Measurements from ENCODE around the gene ABCG8.

The ABCG8 gene

DNA sequence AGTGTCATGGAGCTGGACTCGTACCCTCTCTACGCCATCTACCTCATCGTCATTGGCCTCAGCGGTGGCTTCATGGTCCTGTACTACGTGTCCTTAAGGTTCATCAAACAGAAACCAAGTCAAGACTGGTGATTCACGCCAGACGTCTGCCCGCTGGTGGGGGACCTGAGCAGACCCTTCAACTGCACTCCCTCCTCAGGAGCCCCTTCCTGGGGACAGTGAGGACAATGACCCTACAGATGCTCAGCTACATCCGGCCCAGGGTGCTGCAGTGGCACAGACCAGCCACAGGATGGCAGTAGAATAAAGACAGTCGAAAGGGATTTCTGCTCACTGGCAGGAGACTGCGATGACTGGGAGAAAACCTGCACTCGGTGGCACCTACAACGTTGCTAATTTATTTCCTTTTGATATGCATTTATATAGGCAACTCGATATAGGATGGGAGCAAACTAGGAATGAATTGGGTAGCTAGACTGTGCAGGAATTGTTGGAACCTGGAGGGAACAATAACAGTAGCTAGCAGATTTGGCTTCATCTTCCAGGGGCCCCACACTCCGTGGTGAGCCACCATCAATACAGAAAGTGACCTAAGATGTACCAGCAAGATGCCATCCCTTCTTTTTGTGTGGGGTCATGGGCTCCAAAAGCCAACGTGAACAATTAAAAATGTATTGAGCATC lies 39.2 kb downstream of the ABCG8 start:
- ATAC-seq: peak; percentile 91

DNA sequence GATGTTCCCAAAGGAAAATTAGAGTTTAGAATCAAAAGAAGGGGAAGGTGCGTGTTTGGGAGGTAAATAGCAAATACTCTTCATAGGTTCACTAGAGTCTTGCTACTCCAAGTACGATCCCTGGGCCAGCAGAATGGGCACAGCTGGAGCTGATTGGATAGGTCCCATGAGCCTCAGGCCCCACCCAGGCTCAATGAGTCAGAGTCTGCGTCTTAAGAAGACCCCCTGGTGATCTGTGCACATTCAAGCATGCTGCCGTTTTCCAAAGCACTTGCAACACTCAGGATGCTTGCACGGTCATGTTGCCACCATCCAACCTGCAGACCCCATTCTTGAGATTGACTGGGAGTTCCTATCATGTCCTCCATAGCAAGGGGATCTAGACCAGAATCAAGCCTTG lies 40.5 kb downstream of the ABCG8 start:
- no peak for ATAC-seq
- no peak for TF ChIP-seq ZFP30 (CRISPR knock-in tag; IDR thresholded peaks at IDR 0.05)
- TF ChIP-seq PPARA (CRISPR knock-in tag; IDR thresholded peaks at IDR 0.05; ENCODE audit: borderline replicate concordance): no peak
- no peak for TF ChIP-seq BACH2 (CRISPR knock-in tag; IDR thresholded peaks at IDR 0.05; ENCODE audit: borderline replicate concordance)
- no peak for TF ChIP-seq CSDC2 (CRISPR knock-in tag; IDR thresholded peaks at IDR 0.05)
- no peak for TF ChIP-seq ZNF565 (CRISPR knock-in tag; conservative IDR thresholded peaks at IDR 0.05; ENCODE audit: low read depth)
- no peak for TF ChIP-seq TCF4 (CRISPR knock-in tag; IDR thresholded peaks at IDR 0.05; ENCODE audit: borderline replicate concordance)
- TF ChIP-seq, protein P1, sequence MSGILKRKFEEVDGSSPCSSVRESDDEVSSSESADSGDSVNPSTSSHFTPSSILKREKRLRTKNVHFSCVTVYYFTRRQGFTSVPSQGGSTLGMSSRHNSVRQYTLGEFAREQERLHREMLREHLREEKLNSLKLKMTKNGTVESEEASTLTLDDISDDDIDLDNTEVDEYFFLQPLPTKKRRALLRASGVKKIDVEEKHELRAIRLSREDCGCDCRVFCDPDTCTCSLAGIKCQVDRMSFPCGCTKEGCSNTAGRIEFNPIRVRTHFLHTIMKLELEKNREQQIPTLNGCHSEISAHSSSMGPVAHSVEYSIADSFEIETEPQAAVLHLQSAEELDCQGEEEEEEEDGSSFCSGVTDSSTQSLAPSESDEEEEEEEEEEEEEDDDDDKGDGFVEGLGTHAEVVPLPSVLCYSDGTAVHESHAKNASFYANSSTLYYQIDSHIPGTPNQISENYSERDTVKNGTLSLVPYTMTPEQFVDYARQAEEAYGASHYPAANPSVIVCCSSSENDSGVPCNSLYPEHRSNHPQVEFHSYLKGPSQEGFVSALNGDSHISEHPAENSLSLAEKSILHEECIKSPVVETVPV (CRISPR knock-in tag; IDR thresholded peaks at IDR 0.05): no peak
- no peak for TF ChIP-seq ISL1 (CRISPR knock-in tag; IDR thresholded peaks at IDR 0.05)
- no peak for TF ChIP-seq SNAI2 (CRISPR knock-in tag; IDR thresholded peaks at IDR 0.05)
- TF ChIP-seq ESRRG (CRISPR knock-in tag; IDR thresholded peaks at IDR 0.05): no peak
- TF ChIP-seq, protein P2, sequence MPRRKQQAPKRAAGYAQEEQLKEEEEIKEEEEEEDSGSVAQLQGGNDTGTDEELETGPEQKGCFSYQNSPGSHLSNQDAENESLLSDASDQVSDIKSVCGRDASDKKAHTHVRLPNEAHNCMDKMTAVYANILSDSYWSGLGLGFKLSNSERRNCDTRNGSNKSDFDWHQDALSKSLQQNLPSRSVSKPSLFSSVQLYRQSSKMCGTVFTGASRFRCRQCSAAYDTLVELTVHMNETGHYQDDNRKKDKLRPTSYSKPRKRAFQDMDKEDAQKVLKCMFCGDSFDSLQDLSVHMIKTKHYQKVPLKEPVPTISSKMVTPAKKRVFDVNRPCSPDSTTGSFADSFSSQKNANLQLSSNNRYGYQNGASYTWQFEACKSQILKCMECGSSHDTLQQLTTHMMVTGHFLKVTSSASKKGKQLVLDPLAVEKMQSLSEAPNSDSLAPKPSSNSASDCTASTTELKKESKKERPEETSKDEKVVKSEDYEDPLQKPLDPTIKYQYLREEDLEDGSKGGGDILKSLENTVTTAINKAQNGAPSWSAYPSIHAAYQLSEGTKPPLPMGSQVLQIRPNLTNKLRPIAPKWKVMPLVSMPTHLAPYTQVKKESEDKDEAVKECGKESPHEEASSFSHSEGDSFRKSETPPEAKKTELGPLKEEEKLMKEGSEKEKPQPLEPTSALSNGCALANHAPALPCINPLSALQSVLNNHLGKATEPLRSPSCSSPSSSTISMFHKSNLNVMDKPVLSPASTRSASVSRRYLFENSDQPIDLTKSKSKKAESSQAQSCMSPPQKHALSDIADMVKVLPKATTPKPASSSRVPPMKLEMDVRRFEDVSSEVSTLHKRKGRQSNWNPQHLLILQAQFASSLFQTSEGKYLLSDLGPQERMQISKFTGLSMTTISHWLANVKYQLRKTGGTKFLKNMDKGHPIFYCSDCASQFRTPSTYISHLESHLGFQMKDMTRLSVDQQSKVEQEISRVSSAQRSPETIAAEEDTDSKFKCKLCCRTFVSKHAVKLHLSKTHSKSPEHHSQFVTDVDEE (CRISPR knock-in tag; IDR thresholded peaks at IDR 0.05): no peak
- TF ChIP-seq, protein P3, sequence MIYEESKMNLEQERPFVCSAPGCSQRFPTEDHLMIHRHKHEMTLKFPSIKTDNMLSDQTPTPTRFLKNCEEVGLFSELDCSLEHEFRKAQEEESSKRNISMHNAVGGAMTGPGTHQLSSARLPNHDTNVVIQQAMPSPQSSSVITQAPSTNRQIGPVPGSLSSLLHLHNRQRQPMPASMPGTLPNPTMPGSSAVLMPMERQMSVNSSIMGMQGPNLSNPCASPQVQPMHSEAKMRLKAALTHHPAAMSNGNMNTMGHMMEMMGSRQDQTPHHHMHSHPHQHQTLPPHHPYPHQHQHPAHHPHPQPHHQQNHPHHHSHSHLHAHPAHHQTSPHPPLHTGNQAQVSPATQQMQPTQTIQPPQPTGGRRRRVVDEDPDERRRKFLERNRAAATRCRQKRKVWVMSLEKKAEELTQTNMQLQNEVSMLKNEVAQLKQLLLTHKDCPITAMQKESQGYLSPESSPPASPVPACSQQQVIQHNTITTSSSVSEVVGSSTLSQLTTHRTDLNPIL (CRISPR knock-in tag; IDR thresholded peaks at IDR 0.05; ENCODE audit: low read depth): no peak
- no peak for TF ChIP-seq ZFP3 (CRISPR knock-in tag; IDR thresholded peaks at IDR 0.05)
- TF ChIP-seq, protein P4, sequence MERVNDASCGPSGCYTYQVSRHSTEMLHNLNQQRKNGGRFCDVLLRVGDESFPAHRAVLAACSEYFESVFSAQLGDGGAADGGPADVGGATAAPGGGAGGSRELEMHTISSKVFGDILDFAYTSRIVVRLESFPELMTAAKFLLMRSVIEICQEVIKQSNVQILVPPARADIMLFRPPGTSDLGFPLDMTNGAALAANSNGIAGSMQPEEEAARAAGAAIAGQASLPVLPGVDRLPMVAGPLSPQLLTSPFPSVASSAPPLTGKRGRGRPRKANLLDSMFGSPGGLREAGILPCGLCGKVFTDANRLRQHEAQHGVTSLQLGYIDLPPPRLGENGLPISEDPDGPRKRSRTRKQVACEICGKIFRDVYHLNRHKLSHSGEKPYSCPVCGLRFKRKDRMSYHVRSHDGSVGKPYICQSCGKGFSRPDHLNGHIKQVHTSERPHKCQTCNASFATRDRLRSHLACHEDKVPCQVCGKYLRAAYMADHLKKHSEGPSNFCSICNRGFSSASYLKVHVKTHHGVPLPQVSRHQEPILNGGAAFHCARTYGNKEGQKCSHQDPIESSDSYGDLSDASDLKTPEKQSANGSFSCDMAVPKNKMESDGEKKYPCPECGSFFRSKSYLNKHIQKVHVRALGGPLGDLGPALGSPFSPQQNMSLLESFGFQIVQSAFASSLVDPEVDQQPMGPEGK (CRISPR knock-in tag; IDR thresholded peaks at IDR 0.05; ENCODE audit: borderline replicate concordance): no peak

More for the DNA sequence above, 39.2 kb downstream of the ABCG8 start:
- TF ChIP-seq ESRRG (CRISPR knock-in tag; IDR thresholded peaks at IDR 0.05): no peak
- TF ChIP-seq PPARA (CRISPR knock-in tag; IDR thresholded peaks at IDR 0.05; ENCODE audit: borderline replicate concordance): no peak
- no peak for TF ChIP-seq SNAI2 (CRISPR knock-in tag; IDR thresholded peaks at IDR 0.05)
- TF ChIP-seq GLIS3 (CRISPR knock-in tag; IDR thresholded peaks at IDR 0.05): no peak
- TF ChIP-seq OSR1 (CRISPR knock-in tag; IDR thresholded peaks at IDR 0.05): no peak
- TF ChIP-seq ZNF70 (CRISPR knock-in tag; IDR thresholded peaks at IDR 0.05): no peak
- TF ChIP-seq RARB (CRISPR knock-in tag; IDR thresholded peaks at IDR 0.05): no peak
- TF ChIP-seq ZNF8 (CRISPR knock-in tag; IDR thresholded peaks at IDR 0.05): no peak
- TF ChIP-seq, protein P4 (CRISPR knock-in tag; IDR thresholded peaks at IDR 0.05; ENCODE audit: borderline replicate concordance): no peak
- no peak for TF ChIP-seq TCF4 (CRISPR knock-in tag; IDR thresholded peaks at IDR 0.05; ENCODE audit: borderline replicate concordance)
- TF ChIP-seq, protein P3 (CRISPR knock-in tag; IDR thresholded peaks at IDR 0.05; ENCODE audit: low read depth): no peak
- no peak for TF ChIP-seq CSDC2 (CRISPR knock-in tag; IDR thresholded peaks at IDR 0.05)
- TF ChIP-seq ZC3H10 (CRISPR knock-in tag; IDR thresholded peaks at IDR 0.05): no peak
- TF ChIP-seq, protein P5, sequence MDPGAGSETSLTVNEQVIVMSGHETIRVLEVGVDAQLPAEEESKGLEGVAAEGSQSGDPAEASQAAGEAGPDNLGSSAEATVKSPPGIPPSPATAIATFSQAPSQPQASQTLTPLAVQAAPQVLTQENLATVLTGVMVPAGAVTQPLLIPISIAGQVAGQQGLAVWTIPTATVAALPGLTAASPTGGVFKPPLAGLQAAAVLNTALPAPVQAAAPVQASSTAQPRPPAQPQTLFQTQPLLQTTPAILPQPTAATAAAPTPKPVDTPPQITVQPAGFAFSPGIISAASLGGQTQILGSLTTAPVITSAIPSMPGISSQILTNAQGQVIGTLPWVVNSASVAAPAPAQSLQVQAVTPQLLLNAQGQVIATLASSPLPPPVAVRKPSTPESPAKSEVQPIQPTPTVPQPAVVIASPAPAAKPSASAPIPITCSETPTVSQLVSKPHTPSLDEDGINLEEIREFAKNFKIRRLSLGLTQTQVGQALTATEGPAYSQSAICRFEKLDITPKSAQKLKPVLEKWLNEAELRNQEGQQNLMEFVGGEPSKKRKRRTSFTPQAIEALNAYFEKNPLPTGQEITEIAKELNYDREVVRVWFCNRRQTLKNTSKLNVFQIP (CRISPR knock-in tag; IDR thresholded peaks at IDR 0.05; ENCODE audit: borderline replicate concordance, low read depth): no peak
